22Rv1 (cell line): ENCODE results near the gene LYST.

Experiments
- ZFX ChIP-seq: fragments of 450-650 bp; IDR thresholded peaks from 2 replicates; pipeline ENCODE4 v1.6.1; 2017; ENCODE audit warnings: antibody characterized with exemption, borderline replicate concordance
- TF ChIP-seq, protein P1 (sequence below): fragments of 450-650 bp; IDR thresholded peaks from 2 replicates; pipeline ENCODE4 v1.5.1; 2017; ENCODE audit warnings: mild to moderate bottlenecking

DNA sequence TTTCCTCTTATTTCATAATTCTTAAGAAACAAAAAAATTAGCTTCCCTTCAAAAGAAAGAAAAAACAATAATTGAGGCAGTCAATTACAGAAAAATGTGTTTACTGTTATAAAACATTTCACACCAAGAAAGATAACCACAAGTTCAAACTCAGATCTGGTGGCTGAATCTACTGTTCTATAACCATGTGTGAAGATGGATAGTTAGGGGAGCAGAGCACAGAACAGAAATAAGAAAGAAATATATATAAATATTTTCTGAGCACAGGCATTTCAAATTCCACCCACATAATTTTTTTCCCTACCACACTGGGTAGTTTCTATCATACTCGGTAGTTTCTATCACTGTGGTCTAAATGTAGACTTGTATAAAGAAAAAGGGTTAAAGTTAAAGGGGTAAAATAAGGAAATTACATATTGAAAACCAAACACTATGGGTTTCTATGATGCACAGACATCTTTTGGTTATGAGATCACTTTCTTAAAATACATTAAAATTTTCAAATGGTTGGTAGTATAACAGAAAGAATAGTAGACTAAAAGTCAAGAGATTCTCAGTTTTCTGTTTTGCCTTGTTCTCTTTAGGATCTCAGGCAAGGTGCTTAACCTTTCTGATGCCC is 10.8 kb downstream of the LYST start:
- TF ChIP-seq, protein P1, sequence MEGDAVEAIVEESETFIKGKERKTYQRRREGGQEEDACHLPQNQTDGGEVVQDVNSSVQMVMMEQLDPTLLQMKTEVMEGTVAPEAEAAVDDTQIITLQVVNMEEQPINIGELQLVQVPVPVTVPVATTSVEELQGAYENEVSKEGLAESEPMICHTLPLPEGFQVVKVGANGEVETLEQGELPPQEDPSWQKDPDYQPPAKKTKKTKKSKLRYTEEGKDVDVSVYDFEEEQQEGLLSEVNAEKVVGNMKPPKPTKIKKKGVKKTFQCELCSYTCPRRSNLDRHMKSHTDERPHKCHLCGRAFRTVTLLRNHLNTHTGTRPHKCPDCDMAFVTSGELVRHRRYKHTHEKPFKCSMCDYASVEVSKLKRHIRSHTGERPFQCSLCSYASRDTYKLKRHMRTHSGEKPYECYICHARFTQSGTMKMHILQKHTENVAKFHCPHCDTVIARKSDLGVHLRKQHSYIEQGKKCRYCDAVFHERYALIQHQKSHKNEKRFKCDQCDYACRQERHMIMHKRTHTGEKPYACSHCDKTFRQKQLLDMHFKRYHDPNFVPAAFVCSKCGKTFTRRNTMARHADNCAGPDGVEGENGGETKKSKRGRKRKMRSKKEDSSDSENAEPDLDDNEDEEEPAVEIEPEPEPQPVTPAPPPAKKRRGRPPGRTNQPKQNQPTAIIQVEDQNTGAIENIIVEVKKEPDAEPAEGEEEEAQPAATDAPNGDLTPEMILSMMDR: no peak
- TF ChIP-seq ZFX: no peak
